Mesendoderm (in vitro differentiated cells): ENCODE measurements around the gene MAD1L1.

ENCODE experiments used
- DNase-seq: peaks from one replicate; pipeline ENCODE4 v3.0.0; 2013
- H2AK5ac ChIP-seq: 2 replicates; pipeline ENCODE4 v1.6.1; 2013; ENCODE audit warnings: low read length, inconsistent platforms
- H2BK120ac ChIP-seq: 2 replicates; pipeline ENCODE4 v1.6.1; 2013; ENCODE audit warnings: low read depth, mild to moderate bottlenecking, low read length, moderate library complexity, mixed read lengths
- H2BK15ac ChIP-seq: replicated peaks from 2 replicates; pipeline ENCODE4 v1.6.1; 2013; ENCODE audit warnings: low read depth, mild to moderate bottlenecking, moderate library complexity
- H2BK5ac ChIP-seq: 2 replicates; pipeline ENCODE4 v1.6.1; 2013; ENCODE audit warnings: low read length, inconsistent platforms
- H3K18ac ChIP-seq: 2 replicates; pipeline ENCODE4 v1.6.1; 2013; ENCODE audit warnings: mild to moderate bottlenecking, low read length, mixed read lengths
- H3K23ac ChIP-seq: one replicate; pipeline ENCODE4 v1.6.1; 2013; ENCODE audit warnings: low read length
- H3K27ac ChIP-seq: 2 replicates; pipeline ENCODE4 v1.5.1; 2013; ENCODE audit warnings: low read depth, mild to moderate bottlenecking, inconsistent platforms, low read length, moderate library complexity
- H3K27me3 ChIP-seq: 2 replicates; pipeline ENCODE4 v1.6.1; 2013; ENCODE audit warnings: low read length, control low read depth, mild to moderate bottlenecking, inconsistent platforms; ENCODE audit not compliant: insufficient read depth, poor library complexity
- H3K36me3 ChIP-seq: 2 replicates; pipeline ENCODE4 v1.6.1; 2013; ENCODE audit warnings: low read length, inconsistent platforms; ENCODE audit not compliant: control insufficient read depth, insufficient read depth
- H3K4ac ChIP-seq: one replicate; pipeline ENCODE4 v1.6.1; 2013; ENCODE audit warnings: low read depth, mild to moderate bottlenecking, low read length, moderate library complexity
- H3K4me1 ChIP-seq: 2 replicates; pipeline ENCODE4 v1.6.1; 2013; ENCODE audit warnings: low read depth, low read length, inconsistent platforms; ENCODE audit not compliant: control insufficient read depth
- H3K4me2 ChIP-seq: 2 replicates; pipeline ENCODE4 v1.6.1; 2013; ENCODE audit warnings: low read length
- H3K4me3 ChIP-seq: 2 replicates; pipeline ENCODE4 v1.5.1; 2013; ENCODE audit warnings: mild to moderate bottlenecking, low read length
- H3K56ac ChIP-seq: one replicate; pipeline ENCODE4 v1.6.1; 2013; ENCODE audit warnings: low read length
- H3K79me1 ChIP-seq: 2 replicates; pipeline ENCODE4 v1.6.1; 2013; ENCODE audit warnings: low read length, inconsistent platforms
- H3K79me2 ChIP-seq: 2 replicates; pipeline ENCODE4 v1.6.1; 2013; ENCODE audit warnings: mild to moderate bottlenecking, low read length; ENCODE audit not compliant: control insufficient read depth, insufficient read depth
- H3K9ac ChIP-seq: 2 replicates; pipeline ENCODE4 v1.6.1; 2013; ENCODE audit warnings: low read length, inconsistent platforms
- H4K5ac ChIP-seq: one replicate; pipeline ENCODE4 v1.6.1; 2013; ENCODE audit warnings: low read length
- H4K8ac ChIP-seq: one replicate; pipeline ENCODE4 v1.6.1; 2013; ENCODE audit warnings: low read depth, mild to moderate bottlenecking, control low read depth, low read length, moderate library complexity
- WGBS: extraction: QIAGEN DNeasy Blood & Tissue Kit; methylation state at CpG from one replicate; pipeline ENCODE4 v1.1.7; 2013; ENCODE audit warnings: low lambda C conversion rate, missing lambda C conversion rate; ENCODE audit not compliant: insufficient coverage; ENCODE audit errors: extremely low coverage; 5-methylcytosine and 5-hydroxymethylcytosine counted together

The MAD1L1 gene

DNA sequence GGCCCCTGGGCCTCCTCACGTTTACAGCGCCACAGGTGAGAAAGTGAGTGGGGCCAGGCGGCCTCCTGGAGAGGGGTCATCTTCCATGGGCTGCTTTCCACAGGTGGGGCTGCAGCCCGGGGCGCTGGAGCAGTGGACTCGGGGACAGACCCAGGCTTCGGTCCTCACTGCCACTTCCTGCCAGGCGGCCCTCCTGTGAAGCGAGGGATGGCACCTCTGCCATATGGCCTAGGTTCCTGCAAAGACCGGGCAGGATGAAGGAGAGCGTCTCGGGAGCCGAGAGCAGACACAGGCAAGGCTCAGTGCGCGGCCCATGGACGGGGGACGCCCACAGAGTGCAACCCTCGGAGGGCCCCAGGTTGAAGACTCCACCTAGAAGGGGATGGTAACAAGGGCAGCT is 106.8 kb downstream of the MAD1L1 start:
- Histone ChIP-seq H3K4me1 (no peaks in the 10 kb centered on the region), H4K5ac (no peak overlapping the region), H2AK5ac (no peak overlapping the region), H3K9ac (no peak overlapping the region), H3K4me3 (no peak overlapping the region), H3K27ac (no peak overlapping the region), H3K56ac (no peak overlapping the region), H3K4ac (no peak overlapping the region), H3K79me2 (no peaks in the 10 kb centered on the region), H3K36me3 (no peaks in the 10 kb centered on the region), H4K8ac (no peak overlapping the region), H3K27me3 (no peaks in the 10 kb centered on the region), H2BK5ac (no peak overlapping the region), H2BK15ac (no peak overlapping the region), H3K23ac (no peak overlapping the region), H3K79me1 (no peaks in the 10 kb centered on the region), H2BK120ac (no peak overlapping the region), H3K18ac (no peak overlapping the region), H3K4me2 (no peak overlapping the region)
- no peak for DNase-seq
- WGBS = no CpG with 5 or more reads among the region's 18 CpGs

DNA sequence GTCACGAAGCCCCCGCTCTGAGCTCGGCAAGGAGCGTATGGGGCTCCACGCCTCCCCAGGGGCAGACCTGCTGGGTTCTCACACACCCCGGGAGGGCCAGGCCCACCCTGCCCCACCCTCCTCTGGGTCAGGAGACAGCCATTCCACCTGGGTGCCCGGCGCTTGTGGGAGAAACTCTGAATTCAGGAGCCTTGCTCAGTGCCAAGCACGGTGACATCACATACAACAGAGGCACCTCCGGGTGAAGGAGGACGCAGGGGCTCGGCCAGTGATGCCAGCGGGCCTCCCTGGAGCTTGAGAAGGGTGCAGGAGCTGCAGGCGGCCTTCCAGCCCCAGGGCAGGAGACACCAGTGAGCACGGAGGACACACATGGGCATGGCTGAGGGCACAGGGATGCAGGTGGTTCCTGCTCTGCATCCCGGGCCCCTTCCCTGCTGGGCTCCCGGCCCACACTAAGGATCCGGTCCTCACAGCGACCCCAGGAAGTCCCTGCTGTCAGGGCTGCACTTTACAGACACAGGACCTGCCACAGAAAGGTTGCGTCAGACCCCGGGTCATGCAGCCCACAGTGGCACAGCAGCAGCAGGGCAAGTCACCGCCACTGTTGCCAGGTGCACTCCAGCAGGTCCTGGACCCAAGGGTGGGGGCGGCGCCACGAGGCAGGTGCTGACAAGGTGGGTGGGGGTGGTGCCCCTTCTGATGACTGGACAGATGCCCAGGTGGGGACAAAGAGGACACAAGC is 108.0 kb downstream of the MAD1L1 start:
- H3K4me3 ChIP-seq = no peak overlapping the region
- H3K36me3 ChIP-seq = no peaks in the 10 kb centered on the region
- no peaks in the 10 kb centered on the region for H3K27me3 ChIP-seq
- no peak overlapping the region for H2BK15ac ChIP-seq
- H3K4ac ChIP-seq = no peak overlapping the region
- DNase-seq = no peak
- no peak overlapping the region for H3K4me2 ChIP-seq
- no peak overlapping the region for H2BK5ac ChIP-seq
- no peak overlapping the region for H2BK120ac ChIP-seq
- no peak overlapping the region for H3K27ac ChIP-seq
- no peak overlapping the region for H3K23ac ChIP-seq
- no peak overlapping the region for H3K18ac ChIP-seq
- no peak overlapping the region for H4K5ac ChIP-seq
- no peak overlapping the region for H2AK5ac ChIP-seq
- WGBS = no CpG with 5 or more reads among the region's 25 CpGs
- no peak overlapping the region for H3K9ac ChIP-seq
- H3K4me1 ChIP-seq = no peaks in the 10 kb centered on the region
- H3K79me2 ChIP-seq = no peaks in the 10 kb centered on the region
- no peak overlapping the region for H4K8ac ChIP-seq
- H3K79me1 ChIP-seq = no peaks in the 10 kb centered on the region
- no peak overlapping the region for H3K56ac ChIP-seq

DNA sequence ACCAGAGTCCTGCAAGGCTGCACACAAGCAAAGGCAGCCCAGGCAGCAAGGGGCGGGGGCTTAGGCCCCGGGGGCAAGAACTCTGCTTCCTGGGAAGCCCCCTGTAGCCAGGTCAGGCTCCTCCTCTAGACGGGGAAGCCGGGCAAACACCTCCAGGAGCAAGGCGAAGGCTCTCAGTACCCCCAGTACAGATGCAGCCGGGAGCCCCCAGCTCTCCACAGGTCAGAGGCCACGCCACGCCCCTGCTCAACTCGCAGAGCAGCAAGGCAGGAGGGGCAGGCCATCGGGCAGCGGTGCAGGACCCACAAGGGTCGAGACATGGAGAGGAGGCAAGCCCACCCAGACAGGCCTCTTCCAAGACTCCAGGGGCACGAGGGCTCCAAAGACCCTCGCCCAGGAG is 108.8 kb downstream of the MAD1L1 start:
- no CpG with 5 or more reads among the region's 14 CpGs for WGBS

DNA sequence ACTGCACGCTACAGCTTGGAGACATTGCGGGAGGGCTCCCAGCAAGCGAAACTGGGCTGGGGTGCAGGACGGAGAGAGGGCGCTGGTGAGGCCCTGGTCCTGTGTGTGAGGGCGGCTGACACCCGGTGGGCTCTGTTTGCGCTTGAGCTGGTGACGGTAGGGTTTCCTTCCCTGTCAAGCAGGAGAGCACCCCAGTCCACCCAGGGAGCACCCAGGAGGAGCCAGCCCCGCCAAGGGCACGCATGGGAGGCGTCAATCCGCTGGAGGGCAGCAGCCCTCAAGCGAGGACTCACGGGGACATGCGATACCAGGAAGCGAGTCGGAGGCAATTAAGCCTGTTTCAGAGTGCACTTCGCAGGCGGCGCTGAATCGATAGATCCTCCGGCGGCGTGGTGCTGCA is 109.4 kb downstream of the MAD1L1 start:
- Histone ChIP-seq H3K27ac (no peak overlapping the region), H4K5ac (no peak overlapping the region), H2BK120ac (no peak overlapping the region), H4K8ac (no peak overlapping the region), H3K4me1 (no peaks in the 10 kb centered on the region), H3K4ac (no peak overlapping the region), H3K9ac (no peak overlapping the region), H3K56ac (no peak overlapping the region), H3K18ac (no peak overlapping the region), H3K79me1 (no peaks in the 10 kb centered on the region), H2BK5ac (no peak overlapping the region), H3K79me2 (no peaks in the 10 kb centered on the region), H3K4me2 (no peak overlapping the region), H3K27me3 (no peaks in the 10 kb centered on the region), H2AK5ac (no peak overlapping the region), H3K36me3 (no peaks in the 10 kb centered on the region), H3K4me3 (no peak overlapping the region), H2BK15ac (no peak overlapping the region), H3K23ac (no peak overlapping the region)
- DNase-seq = no peak
- WGBS = no CpG with 5 or more reads among the region's 25 CpGs

More for the DNA sequence above, 108.8 kb downstream of the MAD1L1 start:
- Histone ChIP-seq H3K79me1 (no peaks in the 10 kb centered on the region), H3K79me2 (no peaks in the 10 kb centered on the region), H3K9ac (no peak overlapping the region), H2BK5ac (no peak overlapping the region), H3K4me1 (no peaks in the 10 kb centered on the region), H3K4me2 (no peak overlapping the region), H3K56ac (no peak overlapping the region), H4K8ac (no peak overlapping the region), H2AK5ac (no peak overlapping the region), H3K36me3 (no peaks in the 10 kb centered on the region), H3K23ac (no peak overlapping the region), H3K27me3 (no peaks in the 10 kb centered on the region), H3K4ac (no peak overlapping the region), H2BK15ac (no peak overlapping the region), H4K5ac (no peak overlapping the region), H3K18ac (no peak overlapping the region), H2BK120ac (no peak overlapping the region), H3K4me3 (no peak overlapping the region), H3K27ac (no peak overlapping the region)
- DNase-seq = no peak

DNA sequence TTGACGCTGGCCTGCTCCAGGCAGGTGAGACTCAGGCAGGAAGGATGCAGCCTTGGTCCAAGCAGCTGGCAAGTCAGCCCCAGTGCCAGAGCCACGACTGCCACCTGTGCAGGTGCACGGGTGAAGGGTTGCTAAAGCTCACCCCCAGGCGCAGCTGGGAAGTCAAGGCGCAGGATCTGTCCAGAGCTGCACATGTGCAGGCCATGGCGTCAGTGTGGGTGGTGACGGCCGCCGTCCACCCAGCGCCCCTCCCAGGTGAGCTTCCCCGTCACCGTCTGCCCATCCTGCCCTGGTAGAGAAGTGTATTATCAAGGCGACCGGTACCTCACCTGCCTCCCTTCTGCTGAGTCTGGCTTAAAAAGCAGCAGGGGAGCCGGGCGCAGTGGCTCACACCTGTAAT is 110.1 kb downstream of the MAD1L1 start:
- H3K23ac ChIP-seq = no peak overlapping the region
- no peaks in the 10 kb centered on the region for H3K36me3 ChIP-seq
- no peak for DNase-seq
- no peak overlapping the region for H2AK5ac ChIP-seq
- H3K9ac ChIP-seq = no peak overlapping the region
- no peaks in the 10 kb centered on the region for H3K79me1 ChIP-seq
- H2BK5ac ChIP-seq = no peak overlapping the region
- H3K4me3 ChIP-seq = no peak overlapping the region
- no peak overlapping the region for H3K56ac ChIP-seq
- H3K27ac ChIP-seq = no peak overlapping the region
- no peaks in the 10 kb centered on the region for H3K27me3 ChIP-seq
- no CpG with 5 or more reads among the region's 16 CpGs for WGBS
- H4K5ac ChIP-seq = no peak overlapping the region
- H3K18ac ChIP-seq = no peak overlapping the region
- no peak overlapping the region for H3K4ac ChIP-seq
- no peaks in the 10 kb centered on the region for H3K79me2 ChIP-seq
- H2BK120ac ChIP-seq = no peak overlapping the region
- no peak overlapping the region for H4K8ac ChIP-seq
- H2BK15ac ChIP-seq = no peak overlapping the region
- no peak overlapping the region for H3K4me2 ChIP-seq
- H3K4me1 ChIP-seq = no peaks in the 10 kb centered on the region
